SK-N-SH (cell line): ENCODE measurements around the gene KCNQ5.

Source experiments
- EP300 ChIP-seq, 2 experiments: IDR thresholded peaks; 2 replicates each; pipeline versions ENCODE4 v1.4.0 to v1.6.1; 2012; ENCODE audit warnings: borderline replicate concordance in 1 of 2, low read depth in 1 of 2, low read length in 1 of 2
- EZH2phosphoT487 ChIP-seq: fragments of 200-600 bp; sonication (generic); IDR thresholded peaks from 2 replicates; pipeline ENCODE4 v1.6.1; 2017; ENCODE audit warnings: low read depth, mixed run types, mild to moderate bottlenecking, antibody characterized with exemption, moderate library complexity, borderline replicate concordance
- MEF2A ChIP-seq: IDR thresholded peaks from 2 replicates; pipeline ENCODE4 v1.4.0; 2012; ENCODE audit warnings: low read depth, borderline replicate concordance
- MXI1 ChIP-seq: IDR thresholded peaks from 2 replicates; pipeline ENCODE4 v1.6.1; 2012; ENCODE audit warnings: mild to moderate bottlenecking, low read depth, low read length, improper control_type of control experiment
- POLR2AphosphoS5 ChIP-seq: IDR thresholded peaks from 2 replicates; pipeline ENCODE4 v1.6.1; 2012; ENCODE audit warnings: low read depth, low read length
- RCOR1 ChIP-seq: fragments of 150-350 bp; IDR thresholded peaks from 2 replicates; pipeline ENCODE4 v1.6.1; 2017; ENCODE audit warnings: antibody characterized with exemption, low read length
- REST ChIP-seq: IDR thresholded peaks from 2 replicates; pipeline ENCODE4 v1.6.1; 2012; ENCODE audit warnings: mild to moderate bottlenecking, low read depth, low read length, moderate library complexity
- RFX5 ChIP-seq: IDR thresholded peaks from 2 replicates; pipeline ENCODE4 v1.6.1; 2012; ENCODE audit warnings: mild to moderate bottlenecking, improper control_type of control experiment, low read length
- TEAD4 ChIP-seq: IDR thresholded peaks from 2 replicates; pipeline ENCODE4 v1.4.0; 2012; ENCODE audit warnings: mild to moderate bottlenecking, borderline replicate concordance; ENCODE audit not compliant: insufficient read depth
- YY1 ChIP-seq: IDR thresholded peaks from 2 replicates; pipeline ENCODE4 v1.4.0; 2012; ENCODE audit warnings: low read depth, mild to moderate bottlenecking
- TF ChIP-seq, protein P1 (sequence below): fragments of 200-600 bp; sonication (generic); IDR thresholded peaks from 2 replicates; pipeline ENCODE4 v1.6.1; 2017; ENCODE audit warnings: antibody characterized with exemption, mild to moderate bottlenecking, moderate library complexity
- TF ChIP-seq, protein P2 (sequence below): IDR thresholded peaks from 2 replicates; pipeline ENCODE4 v1.4.0; 2012; ENCODE audit warnings: low read depth
- TF ChIP-seq, protein P3 (sequence below): fragments of 150-350 bp; IDR thresholded peaks from 2 replicates; pipeline ENCODE4 v1.6.1; 2017; ENCODE audit warnings: antibody characterized with exemption, low read length, low read depth, borderline replicate concordance
- TF ChIP-seq, protein P4 (sequence below): IDR thresholded peaks from 2 replicates; pipeline ENCODE4; 2012

DNA sequence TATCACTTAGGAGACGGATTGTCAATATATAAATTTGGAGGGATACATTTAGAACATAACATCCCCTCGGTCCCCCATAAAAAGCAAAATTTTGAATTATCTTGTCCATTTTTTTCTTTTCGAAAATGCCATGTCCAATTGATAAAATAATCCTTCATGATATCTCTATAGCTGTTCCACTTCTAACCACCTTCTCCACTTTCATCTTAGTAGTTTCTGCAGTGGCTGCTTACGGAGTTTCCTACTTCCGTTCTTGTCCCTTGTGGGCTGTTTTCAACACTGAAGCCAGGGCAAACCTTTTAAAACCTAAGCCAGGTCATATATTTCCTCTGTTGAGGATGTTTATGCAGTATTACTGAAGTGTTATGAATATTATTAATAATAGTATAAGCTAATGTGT, 37.9 kb downstream of the KCNQ5 start:
- TF ChIP-seq, protein P1, sequence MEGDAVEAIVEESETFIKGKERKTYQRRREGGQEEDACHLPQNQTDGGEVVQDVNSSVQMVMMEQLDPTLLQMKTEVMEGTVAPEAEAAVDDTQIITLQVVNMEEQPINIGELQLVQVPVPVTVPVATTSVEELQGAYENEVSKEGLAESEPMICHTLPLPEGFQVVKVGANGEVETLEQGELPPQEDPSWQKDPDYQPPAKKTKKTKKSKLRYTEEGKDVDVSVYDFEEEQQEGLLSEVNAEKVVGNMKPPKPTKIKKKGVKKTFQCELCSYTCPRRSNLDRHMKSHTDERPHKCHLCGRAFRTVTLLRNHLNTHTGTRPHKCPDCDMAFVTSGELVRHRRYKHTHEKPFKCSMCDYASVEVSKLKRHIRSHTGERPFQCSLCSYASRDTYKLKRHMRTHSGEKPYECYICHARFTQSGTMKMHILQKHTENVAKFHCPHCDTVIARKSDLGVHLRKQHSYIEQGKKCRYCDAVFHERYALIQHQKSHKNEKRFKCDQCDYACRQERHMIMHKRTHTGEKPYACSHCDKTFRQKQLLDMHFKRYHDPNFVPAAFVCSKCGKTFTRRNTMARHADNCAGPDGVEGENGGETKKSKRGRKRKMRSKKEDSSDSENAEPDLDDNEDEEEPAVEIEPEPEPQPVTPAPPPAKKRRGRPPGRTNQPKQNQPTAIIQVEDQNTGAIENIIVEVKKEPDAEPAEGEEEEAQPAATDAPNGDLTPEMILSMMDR, result no peak
- no peak for TF ChIP-seq RCOR1
- no peak for TF ChIP-seq POLR2AphosphoS5
- TF ChIP-seq TEAD4, result no peak
- TF ChIP-seq, protein P2, sequence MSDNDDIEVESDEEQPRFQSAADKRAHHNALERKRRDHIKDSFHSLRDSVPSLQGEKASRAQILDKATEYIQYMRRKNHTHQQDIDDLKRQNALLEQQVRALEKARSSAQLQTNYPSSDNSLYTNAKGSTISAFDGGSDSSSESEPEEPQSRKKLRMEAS, result no peak
- no peak for TF ChIP-seq REST
- no peak for TF ChIP-seq EP300 (IDR thresholded peaks at IDR 0.05; ENCODE audit: borderline replicate concordance in 1 of 2, low read depth in 1 of 2, low read length in 1 of 2)
- TF ChIP-seq YY1, result no peak
- no peak for TF ChIP-seq MXI1
- TF ChIP-seq EZH2phosphoT487, result no peak
- TF ChIP-seq, protein P3, sequence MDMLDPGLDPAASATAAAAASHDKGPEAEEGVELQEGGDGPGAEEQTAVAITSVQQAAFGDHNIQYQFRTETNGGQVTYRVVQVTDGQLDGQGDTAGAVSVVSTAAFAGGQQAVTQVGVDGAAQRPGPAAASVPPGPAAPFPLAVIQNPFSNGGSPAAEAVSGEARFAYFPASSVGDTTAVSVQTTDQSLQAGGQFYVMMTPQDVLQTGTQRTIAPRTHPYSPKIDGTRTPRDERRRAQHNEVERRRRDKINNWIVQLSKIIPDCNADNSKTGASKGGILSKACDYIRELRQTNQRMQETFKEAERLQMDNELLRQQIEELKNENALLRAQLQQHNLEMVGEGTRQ, result no peak
- no peak for TF ChIP-seq MEF2A
- no peak for TF ChIP-seq RFX5
- TF ChIP-seq, protein P4, sequence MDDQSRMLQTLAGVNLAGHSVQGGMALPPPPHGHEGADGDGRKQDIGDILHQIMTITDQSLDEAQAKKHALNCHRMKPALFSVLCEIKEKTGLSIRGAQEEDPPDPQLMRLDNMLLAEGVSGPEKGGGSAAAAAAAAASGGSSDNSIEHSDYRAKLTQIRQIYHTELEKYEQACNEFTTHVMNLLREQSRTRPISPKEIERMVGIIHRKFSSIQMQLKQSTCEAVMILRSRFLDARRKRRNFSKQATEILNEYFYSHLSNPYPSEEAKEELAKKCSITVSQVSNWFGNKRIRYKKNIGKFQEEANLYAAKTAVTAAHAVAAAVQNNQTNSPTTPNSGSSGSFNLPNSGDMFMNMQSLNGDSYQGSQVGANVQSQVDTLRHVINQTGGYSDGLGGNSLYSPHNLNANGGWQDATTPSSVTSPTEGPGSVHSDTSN, result no peak
